ENCODE results near the gene ACTL7A.

- TF ChIP-seq CTCF (IDR thresholded peaks at IDR 0.05) (no peak), POLR2A (IDR thresholded peaks at IDR 0.05) (no peak)
Measured at GRCh38 chr9:108863891-108864290, 1.8 kb downstream of the ACTL7A start.
